NCI-H2227 (cell line): ENCODE results near the gene P2RY12.
"Not testable (repeated sequence)": the region's sequence is repeated elsewhere in the genome, so short reads cannot be mapped to it uniquely, and the experiment has no call there.

ENCODE experiments used
- DNase-seq: peaks from one replicate; lab custom pipeline; 2025; ENCODE audit not compliant: unreplicated experiment; lab: John Stamatoyannopoulos, UW

Gene P2RY12

GRCh38 chr3:151393146-151393830 is 8.7 kb upstream of the P2RY12 start:
- DNase-seq = no peak

- DNase-seq = not testable (repeated sequence)
Observed at GRCh38 chr3:151392191-151392590, 7.6 kb upstream of the P2RY12 start.

- DNase-seq = no peak
Observed at GRCh38 chr3:151391720-151392119, 7.2 kb upstream of the P2RY12 start.

GRCh38 chr3:151387842-151388241 is 3.3 kb upstream of the P2RY12 start:
- no peak for DNase-seq

- no peak for DNase-seq
Observed at GRCh38 chr3:151387432-151387831, 2.9 kb upstream of the P2RY12 start.

GRCh38 chr3:151386056-151386455 is 1.5 kb upstream of the P2RY12 start:
- no peak for DNase-seq

- DNase-seq = no peak
Observed at GRCh38 chr3:151383956-151384355, 597 bp downstream of the P2RY12 start.

GRCh38 chr3:151383111-151383510 is 1.4 kb downstream of the P2RY12 start:
- DNase-seq = no peak

- DNase-seq = no peak
Observed at GRCh38 chr3:151382671-151383070, 1.9 kb downstream of the P2RY12 start.

- peak; percentile 1 for DNase-seq
Observed at GRCh38 chr3:151379083-151379734, 5.3 kb downstream of the P2RY12 start.

GRCh38 chr3:151377768-151378385 is 6.7 kb downstream of the P2RY12 start:
- DNase-seq = no peak

GRCh38 chr3:151372063-151372820 is 12.3 kb downstream of the P2RY12 start:
- no peak for DNase-seq

- no peak for DNase-seq
Observed at GRCh38 chr3:151371526-151371925, 13.0 kb downstream of the P2RY12 start.

GRCh38 chr3:151367448-151367847 is 17.1 kb downstream of the P2RY12 start:
- no peak for DNase-seq

- no peak for DNase-seq
Observed at GRCh38 chr3:151366993-151367392, 17.6 kb downstream of the P2RY12 start.

GRCh38 chr3:151362751-151363174 is 21.8 kb downstream of the P2RY12 start:
- no peak for DNase-seq

- DNase-seq = no peak
Observed at GRCh38 chr3:151357463-151357850, 27.1 kb downstream of the P2RY12 start.

GRCh38 chr3:151356794-151357462 is 27.6 kb downstream of the P2RY12 start:
- no peak for DNase-seq

GRCh38 chr3:151351648-151352047 is 32.9 kb downstream of the P2RY12 start:
- DNase-seq = no peak

GRCh38 chr3:151351219-151351618 is 33.3 kb downstream of the P2RY12 start:
- no peak for DNase-seq

GRCh38 chr3:151350656-151351055 is 33.9 kb downstream of the P2RY12 start:
- no peak for DNase-seq
